GM23248 (cell line): ENCODE measurements around the gene VWA7. TPM values are rescaled to one million over a fixed set of nuclear protein-coding genes. Genes with fewer than 3 reads are reported as not detected.

Source experiments
- DNase-seq: peaks from one replicate; pipeline ENCODE4 v3.0.0-alpha.2; 2015
- H2AFZ ChIP-seq: fragments of 200-600 bp; sonication (generic); 2 replicates; pipeline ENCODE4 v1.6.1; 2016; ENCODE audit warnings: antibody characterized with exemption
- H3F3A ChIP-seq: fragments of 200-600 bp; sonication (generic); 2 replicates; pipeline ENCODE4 v1.6.1; 2016; ENCODE audit warnings: mild to moderate bottlenecking, antibody characterized with exemption, mixed run types; ENCODE audit not compliant: insufficient read depth
- H3K27ac ChIP-seq: fragments of 200-600 bp; sonication (generic); 2 replicates; pipeline ENCODE4 v1.5.1; 2016; ENCODE audit warnings: mild to moderate bottlenecking
- H3K27me3 ChIP-seq: fragments of 200-600 bp; sonication (generic); replicated peaks from 2 replicates; pipeline ENCODE4 v1.6.1; 2016; ENCODE audit warnings: mild to moderate bottlenecking; ENCODE audit not compliant: insufficient read depth
- H3K36me3 ChIP-seq: fragments of 200-600 bp; sonication (generic); 2 replicates; pipeline ENCODE4 v1.6.1; 2016; ENCODE audit warnings: low read depth, mild to moderate bottlenecking
- H3K4me1 ChIP-seq: fragments of 200-600 bp; sonication (generic); 2 replicates; pipeline ENCODE4 v1.6.1; 2016; ENCODE audit warnings: mild to moderate bottlenecking; ENCODE audit not compliant: insufficient read depth
- H3K4me2 ChIP-seq: fragments of 200-600 bp; sonication (generic); one replicate; pipeline ENCODE4 v1.6.1; 2016; ENCODE audit warnings: mild to moderate bottlenecking; ENCODE audit not compliant: unreplicated experiment
- H3K4me3 ChIP-seq: fragments of 200-600 bp; sonication (generic); 2 replicates; pipeline ENCODE4 v1.5.1; 2016; ENCODE audit warnings: mild to moderate bottlenecking
- H3K79me2 ChIP-seq: fragments of 200-600 bp; sonication (generic); 2 replicates; pipeline ENCODE4 v1.6.1; 2016; ENCODE audit warnings: mild to moderate bottlenecking; ENCODE audit not compliant: insufficient read depth
- H3K9ac ChIP-seq: fragments of 200-600 bp; sonication (generic); 2 replicates; pipeline ENCODE4 v1.6.1; 2016; ENCODE audit warnings: mild to moderate bottlenecking
- H3K9me2 ChIP-seq: fragments of 200-600 bp; sonication (generic); 2 replicates; pipeline ENCODE4 v1.6.1; 2016; ENCODE audit warnings: mixed run types, mild to moderate bottlenecking, moderate library complexity; ENCODE audit not compliant: insufficient read depth
- H3K9me3 ChIP-seq: fragments of 200-600 bp; sonication (generic); one replicate; pipeline ENCODE4 v1.6.1; 2017; ENCODE audit warnings: low read depth
- H4K20me1 ChIP-seq: fragments of 200-600 bp; sonication (generic); 2 replicates; pipeline ENCODE4 v1.6.0; 2016; ENCODE audit not compliant: insufficient read depth
- EZH2 ChIP-seq: fragments of 200-600 bp; sonication (generic); IDR thresholded peaks from 2 replicates; pipeline ENCODE4 v1.6.1; 2018; ENCODE audit warnings: antibody characterized with exemption, mild to moderate bottlenecking; ENCODE audit not compliant: insufficient read depth, poor library complexity, severe bottlenecking
- EZH2phosphoT487 ChIP-seq: fragments of 200-600 bp; sonication (generic); IDR thresholded peaks from 2 replicates; pipeline ENCODE4 v1.6.1; 2018; ENCODE audit warnings: antibody characterized with exemption, moderate library complexity, mild to moderate bottlenecking, low read depth; ENCODE audit not compliant: insufficient read depth
- WGBS, 2 experiments: methylation state at CpG; one replicate each; pipeline ENCODE4 v1.1.6; 2015 to 2017; ENCODE audit warnings: low lambda C conversion rate in 2 of 2, low coverage in 1 of 2; ENCODE audit errors: missing lambda C conversion rate in 2 of 2; 5-methylcytosine and 5-hydroxymethylcytosine counted together
- in situ Hi-C: fragments of 300-500 bp; cut with MboI; formaldehyde crosslinking; loops from 2 replicates; pipeline ENCODE4 v1.15.0; 2020
- polyA plus RNA-seq: library from polyadenylated mRNA; unstranded; fragments of >200 nt; fragmentation: Nextera tagmentation; extraction: Ambion mirVana; gene quantifications from 2 replicates; pipeline ENCODE4 v1.2.1, GENCODE V29; 2016
- total RNA-seq: library from RNA; depleted of rRNA; stranded (reverse); fragments of >200 nt; shearing (Covaris generic); gene quantifications from 2 replicates; pipeline ENCODE4 v1.2.3, GENCODE V29; 2014

The VWA7 gene
- total and polyA plus RNA-seq, 2 experiments from 2014 or later: 0.54 to 0.56 TPM

DNA sequence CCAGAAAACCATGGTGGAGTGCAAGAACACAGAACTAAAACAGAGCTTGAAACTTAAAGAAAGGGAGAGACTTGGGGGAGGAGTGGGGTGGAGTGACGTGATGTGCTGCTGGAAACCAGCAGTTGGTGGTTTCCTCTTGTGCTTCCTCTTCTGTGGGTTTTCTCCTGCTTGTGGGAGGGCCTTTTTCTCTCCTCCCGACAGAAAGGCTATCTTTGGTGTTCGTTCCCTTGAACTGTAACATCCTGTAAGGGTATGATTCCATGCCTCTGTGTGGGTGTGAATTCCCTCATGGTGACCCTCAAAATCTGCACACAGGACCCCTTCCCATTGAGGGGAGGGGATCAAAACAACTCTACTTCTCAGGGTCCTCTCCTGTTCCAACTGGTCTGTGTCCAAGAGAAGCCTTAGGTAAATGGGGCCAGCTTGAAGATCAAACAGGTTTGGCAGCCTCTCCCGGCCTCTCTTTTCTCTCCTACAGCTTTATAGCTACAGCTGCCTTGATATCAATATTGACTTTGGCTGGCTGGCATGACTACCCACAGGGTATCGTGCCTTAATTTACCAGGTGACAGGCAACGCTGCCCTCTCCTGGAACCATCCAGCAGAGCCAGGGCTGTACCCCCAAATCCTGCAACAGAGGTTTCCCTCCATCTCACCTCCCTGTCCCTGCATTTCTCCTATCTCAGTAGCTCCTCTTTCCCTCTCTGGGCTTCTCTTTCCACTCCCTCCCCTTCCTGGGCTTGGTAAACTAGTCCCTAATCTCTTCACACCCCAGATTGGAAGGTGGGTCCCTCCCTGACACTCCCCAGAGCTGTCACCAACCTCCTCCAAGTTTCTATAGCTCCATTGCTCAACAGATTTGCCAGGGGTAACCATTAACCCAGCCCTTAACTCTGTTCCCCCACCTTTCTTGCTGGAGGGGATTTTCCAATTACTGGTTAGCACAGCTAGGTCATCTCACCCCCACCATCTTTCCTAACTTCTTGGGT is 38.8 kb downstream of the VWA7 start:
- Histone ChIP-seq H3F3A (peaks cover 41% of the 10 kb centered on the region), H3K27ac (peak overlapping the region; percentile 87), H3K36me3 (peaks cover 6% of the 10 kb centered on the region; the same call in 1 of the 2 replicates), H4K20me1 (no peaks in the 10 kb centered on the region), H3K9ac (peak overlapping the region; percentile 74), H3K79me2 (peaks cover 43% of the 10 kb centered on the region), H2AFZ (peak overlapping the region; percentile 81), H3K4me1 (peaks cover 43% of the 10 kb centered on the region), H3K9me2 (no peaks in the 10 kb centered on the region), H3K27me3 (no peaks in the 10 kb centered on the region), H3K9me3 (no peaks in the 10 kb centered on the region), H3K4me3 (peak overlapping the region; percentile 58), H3K4me2 (peak overlapping the region; percentile 82)
- DNase-seq: peak; percentile 87
- TF ChIP-seq EZH2: no peak
- no peak for TF ChIP-seq EZH2phosphoT487
- WGBS, 2 experiments: 30 to 32% methylated on average over 6 of the region's 6 CpGs
- in situ Hi-C loops: no loop called here

DNA sequence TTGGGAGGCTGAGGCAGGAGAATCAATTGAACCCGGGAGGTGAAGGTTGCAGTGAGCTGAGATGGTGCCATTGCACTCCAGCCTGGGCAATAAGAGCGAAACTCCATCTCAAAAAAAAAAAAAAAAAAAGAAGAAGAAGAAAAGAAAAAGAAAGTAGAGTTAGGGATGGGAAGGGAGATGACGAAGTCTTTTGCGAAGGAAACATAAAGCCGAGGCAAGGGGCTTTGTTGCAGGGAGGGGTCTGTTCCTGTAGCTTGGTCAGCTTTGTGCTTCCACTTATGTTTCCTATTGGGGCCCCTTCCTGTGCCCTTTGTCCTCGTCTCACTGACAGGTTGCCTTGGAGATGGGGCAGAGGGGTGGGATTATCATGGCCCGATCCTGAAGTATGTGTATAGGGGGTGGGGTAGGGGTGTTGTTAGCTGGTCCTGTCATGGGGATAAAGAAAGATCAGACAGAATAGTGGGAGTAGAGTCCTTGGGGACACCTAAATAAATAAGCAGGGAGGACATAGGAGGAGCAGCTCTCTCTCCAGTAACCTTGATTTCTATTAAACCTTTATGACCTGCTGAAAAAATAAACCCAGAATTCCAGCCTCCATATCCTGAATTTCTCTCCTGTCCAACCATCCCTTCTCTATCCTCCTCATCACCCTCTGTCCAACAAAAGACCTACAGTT is 39.7 kb downstream of the VWA7 start:
- no peaks in the 10 kb centered on the region for H3K27me3 ChIP-seq
- 77 to 79% methylated on average over 5 to 7 of the region's 7 CpGs for WGBS, 2 experiments
- H3F3A ChIP-seq: peaks cover 50% of the 10 kb centered on the region
- H3K4me1 ChIP-seq: peaks cover 43% of the 10 kb centered on the region
- peak overlapping the region; percentile 58 for H3K4me3 ChIP-seq
- H3K36me3 ChIP-seq: peaks cover 14% of the 10 kb centered on the region
- no peaks in the 10 kb centered on the region for H3K9me3 ChIP-seq
- peaks cover 51% of the 10 kb centered on the region for H3K79me2 ChIP-seq
- in situ Hi-C loops: no loop called here
- H4K20me1 ChIP-seq: no peaks in the 10 kb centered on the region
- no peak for DNase-seq
- H3K4me2 ChIP-seq: peak overlapping the region; percentile 98
- no peak for TF ChIP-seq EZH2phosphoT487
- no peak for TF ChIP-seq EZH2
- peak overlapping the region; percentile 87 for H3K27ac ChIP-seq
- H3K9ac ChIP-seq: peak overlapping the region; percentile 74
- H3K9me2 ChIP-seq: no peaks in the 10 kb centered on the region
- H2AFZ ChIP-seq: peak overlapping the region; percentile 81

DNA sequence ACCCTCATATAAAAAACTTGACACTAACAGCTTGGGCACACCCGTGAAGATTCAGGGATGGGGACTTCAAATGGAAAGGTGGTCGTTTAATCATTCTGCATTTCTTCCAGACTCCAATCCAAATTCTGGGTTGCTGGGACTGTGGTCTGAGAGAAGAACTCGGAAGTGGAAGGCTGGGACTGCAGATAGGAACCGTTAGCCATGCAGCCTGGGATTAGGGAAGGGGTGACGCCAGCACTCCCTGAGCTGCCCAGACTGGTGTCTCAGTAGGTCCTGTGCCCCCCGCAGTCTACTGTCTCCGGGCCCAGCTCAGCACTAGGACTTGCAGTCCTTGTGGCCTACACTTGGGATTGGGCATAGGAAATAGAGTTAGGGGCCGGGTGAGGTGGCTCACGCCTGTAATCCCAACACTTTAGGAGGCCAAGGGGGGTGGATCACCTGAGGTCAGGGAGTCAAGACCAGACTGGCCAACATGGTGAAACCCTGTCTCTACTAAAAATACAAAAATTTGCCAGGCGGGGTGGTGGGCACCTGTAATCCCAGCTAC is 40.3 kb downstream of the VWA7 start:
- peaks cover 58% of the 10 kb centered on the region for H3K79me2 ChIP-seq
- H2AFZ ChIP-seq: peak overlapping the region; percentile 75
- no peaks in the 10 kb centered on the region for H3K9me2 ChIP-seq
- no peak for TF ChIP-seq EZH2phosphoT487
- TF ChIP-seq EZH2: no peak
- H3K36me3 ChIP-seq: peaks cover 20% of the 10 kb centered on the region
- no peaks in the 10 kb centered on the region for H3K27me3 ChIP-seq
- H4K20me1 ChIP-seq: no peaks in the 10 kb centered on the region
- peak overlapping the region; percentile 98 for H3K4me2 ChIP-seq
- peak; percentile 27 for DNase-seq
- H3K4me1 ChIP-seq: peaks cover 43% of the 10 kb centered on the region
- peak overlapping the region; percentile 87 for H3K27ac ChIP-seq
- peak overlapping the region; percentile 100 for H3K4me3 ChIP-seq
- H3K9ac ChIP-seq: peak overlapping the region; percentile 95
- in situ Hi-C loops: no loop called here
- peaks cover 56% of the 10 kb centered on the region for H3F3A ChIP-seq
- 33 to 39% methylated on average over 10 of the region's 10 CpGs for WGBS, 2 experiments
- H3K9me3 ChIP-seq: no peaks in the 10 kb centered on the region

DNA sequence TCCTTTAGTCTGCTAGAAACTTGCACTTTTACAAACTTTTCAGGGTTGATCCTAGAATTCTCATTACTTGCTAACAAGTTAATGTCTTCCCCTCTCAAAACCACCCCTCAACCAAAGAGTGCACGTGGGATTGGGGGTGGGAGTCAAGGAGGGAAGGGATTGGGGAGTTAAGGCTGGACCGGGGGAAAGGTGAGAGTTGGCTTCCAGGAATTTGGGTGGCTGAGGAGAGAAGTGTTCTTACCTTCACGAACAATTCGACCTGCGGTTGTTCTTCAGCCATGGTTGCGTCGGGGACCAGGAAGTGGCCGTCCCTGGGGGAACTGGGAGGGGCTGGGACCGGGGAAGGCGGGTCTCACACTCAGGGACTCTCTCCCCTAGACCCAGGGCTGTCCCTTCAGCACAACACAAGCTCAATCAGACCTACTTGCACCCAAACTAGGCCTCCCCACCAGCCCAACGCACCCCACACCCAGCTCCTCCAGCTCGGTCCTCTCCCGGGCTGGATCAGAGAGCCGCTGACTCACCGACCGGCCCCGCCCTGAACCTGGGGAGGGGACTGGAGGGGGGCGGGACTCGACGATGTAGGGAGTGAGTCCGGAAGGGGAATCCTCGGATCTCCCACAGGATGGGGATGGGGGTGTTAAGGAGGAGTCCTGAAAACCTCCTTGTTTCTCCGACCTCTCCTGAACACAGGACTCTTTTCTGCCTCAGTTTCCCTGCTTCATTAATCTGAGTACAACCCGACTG is 40.9 kb downstream of the VWA7 start, which contains the start of gene CLIC1:
Gene CLIC1 (minus strand): TSS at position 510 of the 747 bp plus-strand sequence. CDS start 230 bp downstream, at position 280.
- H3K79me2 ChIP-seq: peaks cover 58% of the 10 kb centered on the region
- peak within 1 kb of the TSS; percentile 98 for H3K4me2 ChIP-seq
- peaks cover 43% of the 10 kb centered on the region for H3K4me1 ChIP-seq
- no peaks in the 10 kb centered on the region for H3K9me3 ChIP-seq
- H3K36me3 ChIP-seq: peaks cover 27% of the 10 kb centered on the region
- no peak for TF ChIP-seq EZH2phosphoT487
- no peak for TF ChIP-seq EZH2
- peak within 1 kb of the TSS; percentile 95 for H3K9ac ChIP-seq
- peak within 1 kb of the TSS; percentile 87 for H3K27ac ChIP-seq
- H3F3A ChIP-seq: peaks cover 62% of the 10 kb centered on the region
- in situ Hi-C loops: no loop called here
- DNase-seq: peak; percentile 92
- no peaks in the 10 kb centered on the region for H3K9me2 ChIP-seq
- peak within 1 kb of the TSS; percentile 100 for H3K4me3 ChIP-seq
- 0 to 1% methylated on average over 11 to 24 of the region's 24 CpGs for WGBS, 2 experiments
- peak within 1 kb of the TSS; percentile 75 for H2AFZ ChIP-seq
- no peaks in the 10 kb centered on the region for H3K27me3 ChIP-seq
- no peaks in the 10 kb centered on the region for H4K20me1 ChIP-seq
